ENCODE data around the gene TSKU.
A peak's percentile ranks its signal among the peaks of the same experiment; 100 is the strongest.
"Not testable (repeated sequence)": the region's sequence is repeated elsewhere in the genome, so short reads cannot be mapped to it uniquely, and the experiment has no call there.

Gene TSKU

DNA sequence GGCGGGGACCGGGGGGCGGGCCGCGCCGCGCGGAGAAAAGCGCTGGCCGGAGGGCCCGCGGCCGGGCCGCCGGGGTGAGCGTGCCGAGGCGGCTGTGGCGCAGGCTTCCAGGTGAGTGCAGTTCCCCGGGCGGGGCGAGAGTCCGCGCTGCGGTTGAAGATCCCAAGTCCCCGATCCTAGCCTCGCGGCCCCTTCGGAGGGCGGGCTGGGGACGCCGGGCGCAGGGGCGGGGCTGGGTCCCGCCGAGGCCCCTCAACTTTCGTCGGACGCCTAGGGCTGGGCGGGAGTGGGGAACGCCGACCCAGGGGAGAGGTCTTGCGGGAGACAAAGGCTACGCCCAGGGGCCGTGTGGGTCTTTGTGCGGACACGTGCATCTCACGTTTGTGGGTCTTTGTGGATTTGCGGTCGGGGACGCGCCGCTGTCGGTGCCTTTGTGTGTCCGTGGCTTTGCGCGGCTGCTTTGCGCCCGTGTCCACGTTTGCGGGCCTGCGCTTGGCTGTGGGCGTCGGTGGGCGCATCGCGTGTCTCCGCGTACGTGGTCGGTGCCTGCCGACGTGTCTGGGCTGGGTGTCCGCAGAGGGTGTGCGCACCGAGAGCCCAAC is at the start of gene TSKU:
Gene TSKU, plus strand, starts transcription at position 63 of the 602 bp plus-strand sequence. CDS start 12,261 bp downstream, outside the sequence.
- ChIA-PET CTCF (no interaction called here), POLR2A (no interaction called here)
- TF ChIP-seq, protein P1, sequence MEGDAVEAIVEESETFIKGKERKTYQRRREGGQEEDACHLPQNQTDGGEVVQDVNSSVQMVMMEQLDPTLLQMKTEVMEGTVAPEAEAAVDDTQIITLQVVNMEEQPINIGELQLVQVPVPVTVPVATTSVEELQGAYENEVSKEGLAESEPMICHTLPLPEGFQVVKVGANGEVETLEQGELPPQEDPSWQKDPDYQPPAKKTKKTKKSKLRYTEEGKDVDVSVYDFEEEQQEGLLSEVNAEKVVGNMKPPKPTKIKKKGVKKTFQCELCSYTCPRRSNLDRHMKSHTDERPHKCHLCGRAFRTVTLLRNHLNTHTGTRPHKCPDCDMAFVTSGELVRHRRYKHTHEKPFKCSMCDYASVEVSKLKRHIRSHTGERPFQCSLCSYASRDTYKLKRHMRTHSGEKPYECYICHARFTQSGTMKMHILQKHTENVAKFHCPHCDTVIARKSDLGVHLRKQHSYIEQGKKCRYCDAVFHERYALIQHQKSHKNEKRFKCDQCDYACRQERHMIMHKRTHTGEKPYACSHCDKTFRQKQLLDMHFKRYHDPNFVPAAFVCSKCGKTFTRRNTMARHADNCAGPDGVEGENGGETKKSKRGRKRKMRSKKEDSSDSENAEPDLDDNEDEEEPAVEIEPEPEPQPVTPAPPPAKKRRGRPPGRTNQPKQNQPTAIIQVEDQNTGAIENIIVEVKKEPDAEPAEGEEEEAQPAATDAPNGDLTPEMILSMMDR (IDR thresholded peaks at IDR 0.05; ENCODE audit: control extremely low read depth, extremely low read depth, low read depth, missing control alignments), result no peak
- DNase-seq (ENCODE audit: extremely low spot score), result no peak

GRCh38 chr11:76733906-76734305 is 49.2 kb upstream of the TSKU start:
- DNase-seq (ENCODE audit: extremely low spot score), result peak; percentile 57
- TF ChIP-seq, protein P1 (IDR thresholded peaks at IDR 0.05; ENCODE audit: control extremely low read depth, extremely low read depth, low read depth, missing control alignments), result peak; percentile 83
- POLR2A ChIA-PET, result not testable (repeated sequence)
- CTCF ChIA-PET, result interaction anchor here (0.6 to 7.5 kb wide), 17 partner anchors 9 to 357 kb away, joined by 3 to 66 read pairs (median 6); no protein-coding TSS in a partner anchor

DNA sequence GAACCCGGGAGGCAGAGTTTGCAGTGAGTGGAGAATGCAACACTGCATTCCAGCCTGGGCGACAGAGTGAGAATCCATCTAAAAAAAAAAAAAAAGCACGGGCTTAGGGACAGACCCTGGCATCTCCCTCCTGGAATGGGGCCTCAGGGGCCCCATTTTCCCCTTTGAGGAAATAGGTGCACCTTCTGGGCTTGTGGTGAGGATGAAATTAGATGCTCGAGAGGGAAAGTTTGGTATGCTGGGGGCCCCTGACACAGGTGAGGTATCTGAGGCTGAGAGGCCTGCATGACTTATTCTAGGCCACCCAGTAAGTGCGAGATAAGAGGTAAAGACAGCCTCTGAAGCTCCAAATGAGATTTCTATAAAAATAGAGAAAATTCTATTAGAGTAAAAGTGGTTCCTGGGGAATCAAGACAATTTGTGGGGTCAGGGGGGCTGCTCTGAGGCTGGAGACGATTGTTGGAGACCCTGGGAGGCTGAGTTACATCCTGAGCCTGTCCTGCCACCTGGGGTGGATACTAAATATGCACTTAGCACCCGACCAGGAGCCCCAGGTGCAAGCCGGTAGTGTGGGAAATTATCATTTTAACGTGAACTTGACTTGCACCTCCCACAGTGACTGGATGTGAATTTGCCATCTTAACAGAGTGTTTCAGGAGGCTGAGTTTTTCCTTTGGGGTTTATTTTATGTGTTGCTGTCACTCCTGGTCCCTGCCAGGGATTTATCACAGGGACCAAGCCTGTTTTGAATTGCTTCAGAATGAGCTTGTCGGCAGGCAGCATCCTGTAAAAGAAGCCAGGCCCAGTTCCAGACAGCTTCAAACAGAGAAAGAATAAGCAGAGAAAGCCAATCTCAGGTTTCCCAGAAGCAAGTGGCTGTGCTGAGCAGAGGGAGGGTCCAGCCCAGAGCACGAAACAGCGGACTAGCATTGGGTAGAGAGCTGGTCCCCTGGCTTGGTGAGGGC is 48.4 kb upstream of the TSKU start:
- ChIA-PET CTCF (interaction anchor here (0.6 to 7.5 kb wide), 18 partner anchors 8 to 356 kb away, joined by 3 to 66 read pairs (median 6); no protein-coding TSS in a partner anchor), POLR2A (no interaction called here)
- TF ChIP-seq, protein P1 (IDR thresholded peaks at IDR 0.05; ENCODE audit: control extremely low read depth, extremely low read depth, low read depth, missing control alignments), result no peak

DNA sequence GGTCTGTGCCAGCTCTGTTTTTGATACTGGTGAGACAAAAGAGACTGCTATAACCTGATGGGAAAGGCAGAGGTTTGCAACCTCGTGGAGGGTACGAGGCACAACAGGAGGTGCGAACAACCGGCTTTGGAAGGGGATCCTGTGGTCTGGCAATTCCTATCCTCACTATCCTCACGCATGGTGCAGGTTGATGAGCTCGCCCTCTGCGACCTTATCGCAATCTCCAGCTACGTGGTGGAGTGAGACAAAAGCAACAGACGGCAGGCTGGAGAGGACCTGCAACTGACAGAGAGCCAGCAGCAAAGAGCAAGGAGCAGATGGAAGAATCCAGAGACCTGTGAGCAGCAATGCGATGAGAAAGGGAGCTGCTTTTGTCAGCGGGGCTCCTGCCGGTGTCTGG is 47.3 kb upstream of the TSKU start:
- ChIA-PET CTCF (interaction anchor here (0.8 to 7.5 kb wide), 5 partner anchors 13 to 184 kb away, joined by 3 to 66 read pairs (median 45); no protein-coding TSS in a partner anchor), POLR2A (no interaction called here)
- DNase-seq (ENCODE audit: extremely low spot score), result no peak
- TF ChIP-seq, protein P1 (IDR thresholded peaks at IDR 0.05; ENCODE audit: control extremely low read depth, extremely low read depth, low read depth, missing control alignments), result no peak

More for the DNA sequence above, 48.4 kb upstream of the TSKU start:
- no peak for DNase-seq (ENCODE audit: extremely low spot score)

GRCh38 chr11:76736266-76736665 is 46.9 kb upstream of the TSKU start:
- CTCF ChIA-PET, result interaction anchor here (2.9 to 7.5 kb wide), 3 partner anchors 13 to 184 kb away, joined by 13 to 66 read pairs (median 46); no protein-coding TSS in a partner anchor

More at GRCh38 chr11:76736266-76736665, 46.9 kb upstream of the TSKU start:
- POLR2A ChIA-PET, result no interaction called here
- DNase-seq (ENCODE audit: extremely low spot score), result no peak
- TF ChIP-seq, protein P1 (IDR thresholded peaks at IDR 0.05; ENCODE audit: control extremely low read depth, extremely low read depth, low read depth, missing control alignments), result no peak

Data from GM10248 (cell line).